Glutamatergic neuron (in vitro differentiated cells): ENCODE data around the gene MYRIP. TPM values are rescaled to one million over a fixed set of nuclear protein-coding genes. Genes with fewer than 3 reads are reported as not detected.

Experiments
- DNase-seq: peaks from one replicate; pipeline ENCODE4 v3.0.0; 2022
- H3K27ac Mint-ChIP-seq: one replicate; pipeline ENCODE4 v1.8.0; 2020; ENCODE audit warnings: mild to moderate bottlenecking, mixed read lengths, inconsistent platforms; ENCODE audit not compliant: unreplicated experiment
- H3K27me3 Mint-ChIP-seq: one replicate; pipeline ENCODE4 v1.8.0; 2020; ENCODE audit warnings: mild to moderate bottlenecking, moderate library complexity, mixed read lengths, inconsistent platforms; ENCODE audit not compliant: unreplicated experiment
- H3K36me3 Mint-ChIP-seq: one replicate; pipeline ENCODE4 v1.8.0; 2020; ENCODE audit warnings: mild to moderate bottlenecking, mixed read lengths, inconsistent platforms; ENCODE audit not compliant: unreplicated experiment
- H3K4me1 Mint-ChIP-seq: one replicate; pipeline ENCODE4 v1.8.0; 2020; ENCODE audit warnings: mild to moderate bottlenecking, low read depth, mixed read lengths, inconsistent platforms; ENCODE audit not compliant: unreplicated experiment
- H3K4me3 Mint-ChIP-seq: one replicate; pipeline ENCODE4 v1.8.0; 2020; ENCODE audit warnings: mild to moderate bottlenecking, mixed read lengths, inconsistent platforms; ENCODE audit not compliant: unreplicated experiment
- H3K9me3 Mint-ChIP-seq: one replicate; pipeline ENCODE4 v1.8.0; 2020; ENCODE audit warnings: mild to moderate bottlenecking, moderate library complexity, mixed read lengths, inconsistent platforms; ENCODE audit not compliant: unreplicated experiment
- CTCF ChIP-seq: fragments of 200-600 bp; sonication (generic); IDR thresholded peaks from one replicate; pipeline ENCODE4 v1.5.0; 2021; ENCODE audit not compliant: partially characterized antibody, unreplicated experiment
- total RNA-seq: library from RNA; stranded (reverse); fragmentation: NEBNext Ultra II Directional; extraction: Animal tissue kit (Norgen Biotek cat#: 25700); gene quantifications from one replicate; pipeline ENCODE4 v1.2.1, GENCODE V29; 2021; ENCODE audit not compliant: unreplicated experiment

The MYRIP gene
- total RNA-seq, 1 donor from 2014 or later, result 1.8 TPM

GRCh38 chr3:39935261-39935660, 125.9 kb downstream of the MYRIP start:
- no peaks in the 10 kb centered on the region for H3K36me3 Mint-ChIP-seq
- H3K9me3 Mint-ChIP-seq, result peaks cover 2% of the 10 kb centered on the region
- H3K4me3 Mint-ChIP-seq, result no peak overlapping the region
- TF ChIP-seq CTCF, result no peak
- peaks cover 15% of the 10 kb centered on the region for H3K4me1 Mint-ChIP-seq
- no peaks in the 10 kb centered on the region for H3K27me3 Mint-ChIP-seq
- no peak for DNase-seq
- peak overlapping the region; percentile 79 for H3K27ac Mint-ChIP-seq

GRCh38 chr3:39936848-39937247, 127.4 kb downstream of the MYRIP start:
- Mint-ChIP-seq H3K27ac (no peak overlapping the region), H3K36me3 (no peaks in the 10 kb centered on the region), H3K4me3 (no peak overlapping the region), H3K4me1 (peaks cover 15% of the 10 kb centered on the region), H3K27me3 (no peaks in the 10 kb centered on the region), H3K9me3 (peaks cover 2% of the 10 kb centered on the region)
- no peak for DNase-seq
- TF ChIP-seq CTCF, result no peak

GRCh38 chr3:39937315-39937714, 127.9 kb downstream of the MYRIP start:
- DNase-seq, result no peak
- Mint-ChIP-seq H3K4me1 (peaks cover 15% of the 10 kb centered on the region), H3K27ac (no peak overlapping the region), H3K4me3 (no peak overlapping the region), H3K9me3 (peaks cover 2% of the 10 kb centered on the region), H3K27me3 (no peaks in the 10 kb centered on the region), H3K36me3 (no peaks in the 10 kb centered on the region)
- no peak for TF ChIP-seq CTCF

- H3K27me3 Mint-ChIP-seq, result no peaks in the 10 kb centered on the region
- DNase-seq, result no peak
- H3K4me3 Mint-ChIP-seq, result no peak overlapping the region
- H3K27ac Mint-ChIP-seq, result no peak overlapping the region
- H3K4me1 Mint-ChIP-seq, result peaks cover 15% of the 10 kb centered on the region
- no peaks in the 10 kb centered on the region for H3K36me3 Mint-ChIP-seq
- no peak for TF ChIP-seq CTCF
- peaks cover 2% of the 10 kb centered on the region for H3K9me3 Mint-ChIP-seq
Measured at GRCh38 chr3:39937874-39938273, 128.5 kb downstream of the MYRIP start.

- Mint-ChIP-seq H3K27me3 (no peaks in the 10 kb centered on the region), H3K36me3 (no peaks in the 10 kb centered on the region), H3K9me3 (no peaks in the 10 kb centered on the region), H3K4me3 (no peak overlapping the region), H3K4me1 (no peaks in the 10 kb centered on the region), H3K27ac (no peak overlapping the region)
- DNase-seq, result no peak
- no peak for TF ChIP-seq CTCF
Measured at GRCh38 chr3:39941931-39942330, 132.5 kb downstream of the MYRIP start.
